ENCODE measurements around the gene SCT. TPM values are rescaled to one million over a fixed set of nuclear protein-coding genes. Genes with fewer than 3 reads are reported as not detected.
"Not testable (repeated sequence)": the region's sequence is repeated elsewhere in the genome, so short reads cannot be mapped to it uniquely, and the experiment has no call there.

The SCT gene
- total RNA-seq, 1 experiment from 2014 or later = not detected

DNA sequence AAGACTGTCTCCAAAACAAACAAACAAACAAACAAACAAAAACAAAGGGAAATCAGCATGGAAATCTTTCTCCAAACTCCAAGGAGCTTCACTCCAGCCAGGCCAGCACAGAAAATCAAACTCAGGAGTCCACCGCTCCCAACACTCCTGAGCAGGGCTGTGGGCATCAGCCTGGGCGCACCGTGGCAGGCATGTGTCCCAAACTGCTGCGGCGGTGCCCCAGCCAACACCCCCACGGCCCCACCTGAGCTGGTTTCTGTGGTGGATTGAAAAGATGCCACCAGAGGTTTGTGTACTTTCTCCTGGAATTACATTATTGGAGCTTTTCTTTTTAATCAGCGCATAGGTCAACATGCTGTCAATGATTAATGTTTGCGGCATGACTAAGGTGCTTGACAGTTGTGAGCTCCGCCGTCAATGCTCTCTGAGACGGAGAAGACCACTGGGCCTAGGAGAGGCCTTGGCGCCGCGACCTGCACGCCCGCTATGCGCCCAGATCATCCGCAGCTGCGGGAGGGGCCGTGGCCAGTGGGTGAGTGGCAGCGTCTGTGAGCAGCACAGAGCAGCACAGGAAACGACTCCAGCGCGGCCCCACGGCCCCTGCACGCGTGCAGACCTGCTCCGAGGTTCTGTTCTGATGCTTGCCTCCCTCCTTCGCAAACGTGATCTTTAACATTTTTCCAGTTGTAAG, 28.2 kb upstream of the SCT start:
- BruUV-seq (replicated peaks) = no TSS peak
- TF ChIP-seq CTCF (IDR thresholded peaks at IDR 0.05; ENCODE audit: unreplicated experiment) = no peak
- Mint-ChIP-seq H3K36me3 (ENCODE audit: insufficient read depth, unreplicated experiment) (peaks cover 85% of the 10 kb centered on the region), H3K4me3 (ENCODE audit: unreplicated experiment) (no peak overlapping the region), H3K4me1 (ENCODE audit: insufficient read depth, unreplicated experiment) (no peaks in the 10 kb centered on the region), H3K9me3 (ENCODE audit: unreplicated experiment) (no peaks in the 10 kb centered on the region), H3K27ac (ENCODE audit: low read depth, unreplicated experiment) (no peak overlapping the region), H3K27me3 (ENCODE audit: insufficient read depth, unreplicated experiment) (no peaks in the 10 kb centered on the region)
- intact Hi-C loops (cut with micrococcal nuclease) = no loop called here
- CTCF ChIA-PET = interaction anchor here (0.6 kb wide), 1 partner anchor 55 kb away, joined by 3 read pairs; no protein-coding TSS in a partner anchor
- POLR2A ChIA-PET = interaction anchor here (0.6 to 0.7 kb wide), 3 partner anchors 71 to 106 kb away, joined by 3 read pairs; no protein-coding TSS in a partner anchor
- no peak for DNase-seq (ENCODE audit: unreplicated experiment)

- intact Hi-C loops (cut with micrococcal nuclease); H3K9me3 Mint-ChIP-seq (ENCODE audit: unreplicated experiment); DNase-seq (ENCODE audit: unreplicated experiment); H3K27me3 Mint-ChIP-seq (ENCODE audit: insufficient read depth, unreplicated experiment); H3K4me1 Mint-ChIP-seq (ENCODE audit: insufficient read depth, unreplicated experiment); CTCF ChIA-PET; H3K27ac Mint-ChIP-seq (ENCODE audit: low read depth, unreplicated experiment); H3K4me3 Mint-ChIP-seq (ENCODE audit: unreplicated experiment); BruUV-seq (replicated peaks): not testable (repeated sequence)
- H3K36me3 Mint-ChIP-seq (ENCODE audit: insufficient read depth, unreplicated experiment) = peaks cover 86% of the 10 kb centered on the region
- POLR2A ChIA-PET = interaction anchor here (0.6 to 0.7 kb wide), 2 partner anchors 86 to 107 kb away, joined by 3 read pairs; no protein-coding TSS in a partner anchor
Observed at GRCh38 chr11:654444-654843, 27.5 kb upstream of the SCT start.

DNA sequence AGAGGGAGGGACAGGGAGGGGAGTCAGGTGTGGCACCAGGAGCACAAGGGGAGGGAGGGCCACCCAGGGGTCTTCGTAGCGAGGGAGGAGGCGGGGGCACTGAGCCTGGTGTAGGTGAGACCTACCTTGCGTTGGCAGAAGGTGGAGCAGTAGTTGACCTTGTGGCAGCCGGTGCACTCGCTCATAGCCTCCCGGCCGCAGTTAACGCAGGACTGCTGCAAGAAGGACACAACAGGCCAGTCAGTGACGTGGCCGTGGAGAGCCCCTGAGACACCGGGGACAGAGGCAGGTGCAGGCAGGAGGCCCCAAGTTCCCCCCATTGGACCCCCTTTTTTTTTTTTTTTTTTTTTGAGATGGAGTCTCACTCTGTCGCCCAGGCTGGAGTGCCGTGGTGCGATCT, 26.9 kb upstream of the SCT start:
- no peak for TF ChIP-seq CTCF (IDR thresholded peaks at IDR 0.05; ENCODE audit: unreplicated experiment)
- POLR2A ChIA-PET = no interaction called here
- Mint-ChIP-seq H3K9me3 (ENCODE audit: unreplicated experiment) (no peaks in the 10 kb centered on the region), H3K4me3 (ENCODE audit: unreplicated experiment) (no peak overlapping the region), H3K27me3 (ENCODE audit: insufficient read depth, unreplicated experiment) (no peaks in the 10 kb centered on the region), H3K27ac (ENCODE audit: low read depth, unreplicated experiment) (no peak overlapping the region), H3K4me1 (ENCODE audit: insufficient read depth, unreplicated experiment) (no peaks in the 10 kb centered on the region), H3K36me3 (ENCODE audit: insufficient read depth, unreplicated experiment) (peaks cover 86% of the 10 kb centered on the region)
- intact Hi-C loops (cut with micrococcal nuclease) = no loop called here
- no TSS peak for BruUV-seq (replicated peaks)
- CTCF ChIA-PET = no interaction called here
- no peak for DNase-seq (ENCODE audit: unreplicated experiment)

DNA sequence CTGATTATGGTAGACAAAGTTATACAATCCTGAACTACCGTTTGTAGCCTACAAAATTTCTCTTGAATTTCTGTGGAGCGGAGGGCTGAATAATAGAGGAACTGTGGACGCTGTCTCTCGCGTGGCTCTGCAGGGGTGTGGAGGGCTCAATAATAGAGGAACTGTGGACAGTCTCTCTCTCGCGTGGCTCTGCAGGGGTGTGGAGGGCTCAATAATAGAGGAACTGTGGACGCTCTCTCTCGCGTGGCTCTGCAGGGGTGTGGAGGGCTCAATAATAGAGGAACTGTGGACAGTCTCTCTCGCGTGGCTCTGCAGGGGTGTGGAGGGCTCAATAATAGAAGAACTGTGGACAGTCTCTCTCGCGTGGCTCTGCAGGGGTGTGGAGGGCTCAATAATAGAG, 26.2 kb upstream of the SCT start:
- H3K4me1 Mint-ChIP-seq (ENCODE audit: insufficient read depth, unreplicated experiment); intact Hi-C loops (cut with micrococcal nuclease); BruUV-seq (replicated peaks); H3K27me3 Mint-ChIP-seq (ENCODE audit: insufficient read depth, unreplicated experiment); DNase-seq (ENCODE audit: unreplicated experiment); CTCF ChIA-PET; H3K27ac Mint-ChIP-seq (ENCODE audit: low read depth, unreplicated experiment); H3K9me3 Mint-ChIP-seq (ENCODE audit: unreplicated experiment); H3K4me3 Mint-ChIP-seq (ENCODE audit: unreplicated experiment): not testable (repeated sequence)
- H3K36me3 Mint-ChIP-seq (ENCODE audit: insufficient read depth, unreplicated experiment) = peaks cover 88% of the 10 kb centered on the region
- POLR2A ChIA-PET = interaction anchor here (0.7 kb wide), 1 partner anchor 98 kb away, joined by 3 read pairs; no protein-coding TSS in a partner anchor

DNA sequence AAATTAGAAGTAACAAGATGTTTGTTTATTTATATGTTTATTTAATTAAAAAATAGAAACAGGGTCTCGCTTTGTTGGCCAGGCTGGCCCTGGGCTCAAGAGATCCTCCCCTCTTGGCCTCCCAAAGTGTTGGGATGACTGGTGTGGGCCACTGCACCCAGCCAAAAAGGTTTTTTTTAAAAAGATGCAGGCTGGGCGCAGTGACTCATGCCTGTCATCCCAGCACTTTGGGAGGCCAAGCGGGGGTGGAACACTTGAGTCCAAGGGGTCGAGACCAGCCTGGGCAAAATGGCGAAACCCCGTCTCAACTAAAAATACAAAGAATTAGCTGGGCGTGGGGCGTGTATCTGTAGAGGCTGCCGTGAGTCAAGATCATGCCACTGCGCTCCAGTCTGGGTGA, 23.5 kb upstream of the SCT start:
- Mint-ChIP-seq H3K9me3 (ENCODE audit: unreplicated experiment) (no peaks in the 10 kb centered on the region), H3K27me3 (ENCODE audit: insufficient read depth, unreplicated experiment) (no peaks in the 10 kb centered on the region), H3K4me1 (ENCODE audit: insufficient read depth, unreplicated experiment) (no peaks in the 10 kb centered on the region), H3K4me3 (ENCODE audit: unreplicated experiment) (no peak overlapping the region), H3K27ac (ENCODE audit: low read depth, unreplicated experiment) (no peak overlapping the region), H3K36me3 (ENCODE audit: insufficient read depth, unreplicated experiment) (peaks cover 95% of the 10 kb centered on the region)
- no peak for DNase-seq (ENCODE audit: unreplicated experiment)
- CTCF ChIA-PET = no interaction called here
- TF ChIP-seq CTCF (IDR thresholded peaks at IDR 0.05; ENCODE audit: unreplicated experiment) = no peak
- no TSS peak for BruUV-seq (replicated peaks)
- POLR2A ChIA-PET = no interaction called here
- intact Hi-C loops (cut with micrococcal nuclease) = no loop called here

DNA sequence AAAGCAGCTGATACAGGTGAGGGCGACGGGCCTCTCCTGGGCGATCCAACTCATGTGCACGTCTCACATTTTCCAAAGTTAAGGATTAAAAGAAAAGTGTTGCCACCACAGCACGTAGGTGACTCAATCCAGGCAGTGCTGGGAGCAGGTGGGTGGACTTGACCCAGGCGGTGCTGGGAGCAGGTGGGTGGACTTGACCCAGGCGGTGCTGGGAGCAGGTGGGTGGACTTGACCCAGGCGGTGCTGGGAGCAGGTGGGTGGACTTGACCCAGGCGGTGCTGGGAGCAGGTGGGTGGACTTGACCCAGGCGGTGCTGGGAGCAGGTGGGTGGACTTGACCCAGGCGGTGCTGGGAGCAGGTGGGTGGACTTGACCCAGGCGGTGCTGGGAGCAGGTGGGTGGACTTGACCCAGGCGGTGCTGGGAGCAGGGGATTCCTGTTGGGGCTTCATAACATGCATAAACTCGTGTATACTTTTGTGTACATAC, 20.7 kb upstream of the SCT start:
- CTCF ChIA-PET; H3K4me3 Mint-ChIP-seq (ENCODE audit: unreplicated experiment); DNase-seq (ENCODE audit: unreplicated experiment); H3K27me3 Mint-ChIP-seq (ENCODE audit: insufficient read depth, unreplicated experiment); BruUV-seq (replicated peaks); intact Hi-C loops (cut with micrococcal nuclease); H3K27ac Mint-ChIP-seq (ENCODE audit: low read depth, unreplicated experiment); H3K4me1 Mint-ChIP-seq (ENCODE audit: insufficient read depth, unreplicated experiment); H3K9me3 Mint-ChIP-seq (ENCODE audit: unreplicated experiment): not testable (repeated sequence)
- POLR2A ChIA-PET = interaction anchor here (1.1 to 1.5 kb wide), 2 partner anchors 13 to 27 kb away, joined by 3 read pairs; no protein-coding TSS in a partner anchor
- H3K36me3 Mint-ChIP-seq (ENCODE audit: insufficient read depth, unreplicated experiment) = peaks cover 80% of the 10 kb centered on the region
